ENCODE data around the gene OPA3. TPM values are rescaled to one million over a fixed set of nuclear protein-coding genes. Genes with fewer than 3 reads are reported as not detected.

Gene OPA3
- total RNA-seq, 2 experiments from 2014 or later = 14.0 to 14.5 TPM

Other genes starting within 250 kb of the OPA3 start
- gene KLC3, start 244.1 kb downstream of the OPA3 start, total RNA-seq = not detected
- gene ERCC2, start 214.2 kb downstream of the OPA3 start, total RNA-seq = 10 to 100 TPM; 23.8 to 27.0 TPM
- gene PPP1R13L, start 179.7 kb downstream of the OPA3 start, total RNA-seq = 1 to 10 TPM; 3.4 to 3.9 TPM
- gene POLR1G, start 178.2 kb downstream of the OPA3 start, total RNA-seq = 10 to 100 TPM; 30.6 to 32.4 TPM
- 10 to 100 TPM; 68.0 to 71.9 TPM for gene ERCC1, start 160.9 kb downstream of the OPA3 start, total RNA-seq
- gene FOSB, start 116.8 kb downstream of the OPA3 start, total RNA-seq = 1 to 10 TPM; 2.8 to 3.9 TPM
- gene RTN2, start 87.8 kb downstream of the OPA3 start, total RNA-seq = 1 to 10 TPM; 2.1 to 2.5 TPM
- gene PPM1N, start 86.4 kb downstream of the OPA3 start, total RNA-seq = 1 to 10 TPM; 2.0 to 3.0 TPM
- 100 to 1,000 TPM; 186 to 193 TPM for gene VASP, start 77.3 kb downstream of the OPA3 start, total RNA-seq
- not detected for gene GPR4, start 17.4 kb upstream of the OPA3 start, total RNA-seq
- gene EML2, start 54.6 kb upstream of the OPA3 start, total RNA-seq = 100 to 1,000 TPM; 121 to 122 TPM
- gene GIPR, start 83.4 kb upstream of the OPA3 start, total RNA-seq = 1 to 10 TPM; 2.4 to 2.8 TPM
- gene SNRPD2, start 107.2 kb upstream of the OPA3 start, total RNA-seq = 100 to 1,000 TPM; 777 to 805 TPM
- gene QPCTL, start 107.9 kb upstream of the OPA3 start, total RNA-seq = 10 to 100 TPM; 17.9 to 20.1 TPM
- 10 to 100 TPM; 26.5 to 30.4 TPM for gene FBXO46, start 146.1 kb upstream of the OPA3 start, total RNA-seq
- under 1 TPM; 0.08 to 0.11 TPM for gene MEIOSIN, start 148.6 kb upstream of the OPA3 start, total RNA-seq
- 1 to 10 TPM; 2.0 to 2.5 TPM for gene SIX5, start 184.4 kb upstream of the OPA3 start, total RNA-seq
- 10 to 100 TPM; 19.0 to 22.2 TPM for gene DMPK, start 197.7 kb upstream of the OPA3 start, total RNA-seq
- 10 to 100 TPM; 55.3 to 56.3 TPM for gene DMWD, start 208.0 kb upstream of the OPA3 start, total RNA-seq
- under 1 TPM; 0.17 to 0.23 TPM for gene RSPH6A, start 230.5 kb upstream of the OPA3 start, total RNA-seq

Data from activated CD8-positive, alpha-beta memory T cell treated with anti-CD3 and anti-CD28 coated beads for 36 hours (primary cell).